Activated B cell treated with CpG ODN at 0.5 μM for 24 hours (primary cell): ENCODE data around the gene ZSWIM8. TPM values are rescaled to one million over a fixed set of nuclear protein-coding genes. Genes with fewer than 3 reads are reported as not detected.

Experiments used
- ATAC-seq: fragments of 200-7000 bp; cut with Tn5 transposase; one replicate; pipeline ENCODE4 v1.10.0; 2021; ENCODE audit warnings: low read depth, mild to moderate bottlenecking, moderate library complexity
- CTCF ChIA-PET: fragments of 350-600 bp; sonication (Branson Sonifier 250); formaldehyde crosslinking; loops from one replicate; lab custom pipeline; 2021; ENCODE audit warnings: antibody characterized with exemption; lab: Charles Lee
- POLR2A ChIA-PET: fragments of 350-600 bp; sonication (Branson Sonifier 250); formaldehyde crosslinking; loops from one replicate; lab custom pipeline; 2021; ENCODE audit warnings: antibody characterized with exemption; lab: Charles Lee
- DNase-seq: peaks from one replicate; pipeline ENCODE4 v3.0.0; 2022
- H3K27ac Mint-ChIP-seq: one replicate; pipeline ENCODE4 v1.8.0; 2020; ENCODE audit warnings: mixed read lengths
- H3K27me3 Mint-ChIP-seq: one replicate; pipeline ENCODE4 v1.8.0; 2021; ENCODE audit warnings: mixed read lengths
- H3K36me3 Mint-ChIP-seq: one replicate; pipeline ENCODE4 v1.8.0; 2021; ENCODE audit warnings: low read depth, mixed read lengths
- H3K4me1 Mint-ChIP-seq: one replicate; pipeline ENCODE4 v1.8.0; 2021; ENCODE audit warnings: mixed read lengths
- H3K4me3 Mint-ChIP-seq: one replicate; pipeline ENCODE4 v1.8.0; 2020; ENCODE audit warnings: mild to moderate bottlenecking, mixed read lengths
- H3K9me3 Mint-ChIP-seq: one replicate; pipeline ENCODE4 v1.8.0; 2020; ENCODE audit warnings: mixed read lengths
- CTCF ChIP-seq: fragments of 200-600 bp; IDR thresholded peaks from one replicate; pipeline ENCODE4 v1.8.0; 2022; ENCODE audit warnings: antibody characterized with exemption, mild to moderate bottlenecking
- intact Hi-C: fragments of 100-400 bp; cut with micrococcal nuclease; formaldehyde crosslinking; loops from one replicate; pipeline ENCODE4 v1.15.1; 2024
- total RNA-seq: library from RNA; stranded (reverse); gene quantifications from 2 replicates; pipeline ENCODE4 v1.2.3, GENCODE V29; 2022

Gene ZSWIM8
- total RNA-seq, 1 donor from 2014 or later: 93.0 TPM

- intact Hi-C loops: no loop called here
- DNase-seq (no peak), ATAC-seq (no peak)
- Mint-ChIP-seq H3K36me3 (peaks cover 81% of the 10 kb centered on the region), H3K9me3 (no peaks in the 10 kb centered on the region), H3K27ac (no peak overlapping the region), H3K27me3 (no peaks in the 10 kb centered on the region), H3K4me3 (no peak overlapping the region), H3K4me1 (peaks cover 41% of the 10 kb centered on the region)
- CTCF ChIA-PET: no interaction called here
- TF ChIP-seq CTCF: no peak
- POLR2A ChIA-PET: interaction anchor here (1.0 kb wide), 1 partner anchor 22 kb away, joined by 5 read pairs; the partner anchor contains the start of gene ZSWIM8
Measured at GRCh38 chr10:73806176-73806950, 21.0 kb downstream of the ZSWIM8 start.

- intact Hi-C loops: no loop called here
- CTCF ChIA-PET: no interaction called here
- H3K4me3 Mint-ChIP-seq: no peak overlapping the region
- H3K36me3 Mint-ChIP-seq: peaks cover 70% of the 10 kb centered on the region
- ATAC-seq (no peak), DNase-seq (no peak)
- H3K27me3 Mint-ChIP-seq: no peaks in the 10 kb centered on the region
- peaks cover 41% of the 10 kb centered on the region for H3K4me1 Mint-ChIP-seq
- no peaks in the 10 kb centered on the region for H3K9me3 Mint-ChIP-seq
- no peak for TF ChIP-seq CTCF
- POLR2A ChIA-PET: interaction anchor here (0.6 to 1.0 kb wide), 2 partner anchors 23 to 348 kb away, joined by 4 to 5 read pairs; partner anchors contain the start of gene ZSWIM8
- H3K27ac Mint-ChIP-seq: no peak overlapping the region
Measured at GRCh38 chr10:73807471-73807870, 22.1 kb downstream of the ZSWIM8 start.

- Mint-ChIP-seq H3K4me3 (no peak overlapping the region), H3K36me3 (peaks cover 63% of the 10 kb centered on the region), H3K27ac (peak overlapping the region; percentile 6), H3K4me1 (peaks cover 41% of the 10 kb centered on the region), H3K9me3 (no peaks in the 10 kb centered on the region), H3K27me3 (no peaks in the 10 kb centered on the region)
- CTCF ChIA-PET: interaction anchor here (1.7 kb wide), 1 partner anchor 35 kb away, joined by 6 read pairs; a partner anchor contains a TSS
- POLR2A ChIA-PET: interaction anchor here (0.6 to 1.2 kb wide), 7 partner anchors 8 to 1539 kb away, joined by 3 to 9 read pairs (median 3); partner anchors contain the start of gene ZSWIM8
- no peak for TF ChIP-seq CTCF
- no peak for ATAC-seq
- no peak for DNase-seq
- intact Hi-C loops: no loop called here
Measured at GRCh38 chr10:73808021-73808815, 22.8 kb downstream of the ZSWIM8 start.

GRCh38 chr10:73809061-73809818, 23.8 kb downstream of the ZSWIM8 start:
- H3K27me3 Mint-ChIP-seq: no peaks in the 10 kb centered on the region
- no peak for TF ChIP-seq CTCF
- peak overlapping the region; percentile 36 for H3K27ac Mint-ChIP-seq
- POLR2A ChIA-PET: interaction anchor here (0.5 to 2.1 kb wide), 13 partner anchors 9 to 1540 kb away, joined by 3 to 19 read pairs (median 4); partner anchors contain the start of gene ZSWIM8
- H3K9me3 Mint-ChIP-seq: no peaks in the 10 kb centered on the region
- CTCF ChIA-PET: interaction anchor here (0.8 to 1.7 kb wide), 3 partner anchors 36 to 70 kb away, joined by 3 to 6 read pairs (median 3); a partner anchor contains a TSS
- no peak for ATAC-seq
- H3K4me3 Mint-ChIP-seq: peak overlapping the region; percentile 39
- peaks cover 32% of the 10 kb centered on the region for H3K4me1 Mint-ChIP-seq
- peaks cover 58% of the 10 kb centered on the region for H3K36me3 Mint-ChIP-seq
- intact Hi-C loops: no loop called here
- no peak for DNase-seq
